Fibroblast of the aortic adventitia (primary cell): ENCODE results near the gene SLC4A1. TPM values are rescaled to one million over a fixed set of nuclear protein-coding genes. Genes with fewer than 3 reads are reported as not detected.

Experiments
- DNase-seq: peaks from one replicate; pipeline ENCODE4 v3.0.0-alpha.2; 2010; ENCODE audit warnings: low read depth
- H3K4me3 ChIP-seq: 2 replicates; pipeline ENCODE4 v1.5.1; 2011; ENCODE audit warnings: low read depth, mild to moderate bottlenecking, control low read depth, low read length, moderate library complexity
- total RNA-seq: library from RNA; depleted of rRNA; stranded (reverse); fragments of >200 nt; gene quantifications from 2 replicates; pipeline ENCODE4 v1.2.3, GENCODE V29; 2012; ENCODE audit warnings: low replicate concordance
- TF ChIP-seq, protein P1 (sequence below): IDR thresholded peaks from 2 replicates; pipeline ENCODE4 v1.5.1; 2011; ENCODE audit warnings: mild to moderate bottlenecking, low read length, control low read depth, inconsistent platforms; ENCODE audit not compliant: insufficient read depth

Gene SLC4A1
- total RNA-seq, 1 donor, result not detected

DNA sequence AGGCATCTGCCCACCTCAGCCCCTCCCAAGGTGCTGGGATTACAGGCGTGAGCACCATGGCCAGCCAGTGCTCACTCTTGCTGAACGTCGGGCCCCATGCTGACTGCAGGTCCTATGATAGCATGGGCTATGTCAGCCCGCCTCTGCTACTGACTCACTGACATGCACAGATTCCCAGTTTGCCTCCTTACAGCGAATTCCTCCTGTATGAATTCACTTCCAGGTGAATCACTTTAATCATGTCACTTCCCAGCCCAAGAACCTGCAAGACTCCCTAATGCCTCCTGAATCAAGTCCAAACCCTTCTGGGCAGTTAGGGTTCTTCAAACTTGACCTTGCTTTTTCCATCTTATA, 32.4 kb downstream of the SLC4A1 start:
- peak; percentile 23 for DNase-seq
- TF ChIP-seq, protein P1, sequence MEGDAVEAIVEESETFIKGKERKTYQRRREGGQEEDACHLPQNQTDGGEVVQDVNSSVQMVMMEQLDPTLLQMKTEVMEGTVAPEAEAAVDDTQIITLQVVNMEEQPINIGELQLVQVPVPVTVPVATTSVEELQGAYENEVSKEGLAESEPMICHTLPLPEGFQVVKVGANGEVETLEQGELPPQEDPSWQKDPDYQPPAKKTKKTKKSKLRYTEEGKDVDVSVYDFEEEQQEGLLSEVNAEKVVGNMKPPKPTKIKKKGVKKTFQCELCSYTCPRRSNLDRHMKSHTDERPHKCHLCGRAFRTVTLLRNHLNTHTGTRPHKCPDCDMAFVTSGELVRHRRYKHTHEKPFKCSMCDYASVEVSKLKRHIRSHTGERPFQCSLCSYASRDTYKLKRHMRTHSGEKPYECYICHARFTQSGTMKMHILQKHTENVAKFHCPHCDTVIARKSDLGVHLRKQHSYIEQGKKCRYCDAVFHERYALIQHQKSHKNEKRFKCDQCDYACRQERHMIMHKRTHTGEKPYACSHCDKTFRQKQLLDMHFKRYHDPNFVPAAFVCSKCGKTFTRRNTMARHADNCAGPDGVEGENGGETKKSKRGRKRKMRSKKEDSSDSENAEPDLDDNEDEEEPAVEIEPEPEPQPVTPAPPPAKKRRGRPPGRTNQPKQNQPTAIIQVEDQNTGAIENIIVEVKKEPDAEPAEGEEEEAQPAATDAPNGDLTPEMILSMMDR, result no peak
- H3K4me3 ChIP-seq, result no peak overlapping the region

DNA sequence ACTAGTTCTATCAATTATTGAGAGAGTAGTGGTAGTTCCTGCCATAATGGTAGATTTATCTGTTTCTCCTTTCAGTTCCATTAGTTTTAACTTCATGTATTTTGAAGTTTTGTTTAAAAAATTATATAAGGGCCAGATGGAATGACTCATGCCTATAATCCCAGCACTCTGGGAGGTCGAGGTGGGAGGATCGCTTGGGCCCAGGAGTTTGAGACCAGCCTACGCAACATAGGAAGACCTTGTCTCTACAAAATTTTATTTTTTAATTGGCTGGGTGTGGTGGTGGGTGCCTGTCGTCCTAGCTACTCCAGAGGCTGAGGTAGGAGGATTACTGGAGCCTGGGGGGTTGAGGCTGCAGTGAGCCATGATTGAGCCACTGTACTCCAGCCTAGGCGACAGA, 34.4 kb downstream of the SLC4A1 start:
- DNase-seq, result no peak
- TF ChIP-seq, protein P1, result no peak
- no peak overlapping the region for H3K4me3 ChIP-seq

DNA sequence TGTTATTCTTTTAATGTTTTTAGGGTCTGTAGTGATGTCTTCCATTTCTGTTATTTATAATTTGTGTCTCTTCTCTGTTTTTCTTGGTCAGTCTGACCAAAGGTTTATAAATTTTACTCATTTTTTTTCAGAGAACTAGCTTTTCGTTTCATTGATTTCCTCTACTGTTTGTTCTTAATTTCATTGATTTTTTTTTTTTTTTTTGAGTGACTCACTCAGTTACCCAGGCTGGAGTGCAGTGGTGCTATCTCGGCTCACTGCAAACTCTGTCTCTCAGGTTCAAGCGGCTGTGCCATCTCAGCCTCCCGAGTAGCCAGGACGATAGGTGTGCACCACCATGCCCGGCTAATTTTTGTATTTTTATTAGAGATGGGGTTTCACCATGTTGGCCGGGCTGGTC, 35.9 kb downstream of the SLC4A1 start:
- H3K4me3 ChIP-seq, result no peak overlapping the region
- TF ChIP-seq, protein P1, result no peak
- DNase-seq, result no peak

DNA sequence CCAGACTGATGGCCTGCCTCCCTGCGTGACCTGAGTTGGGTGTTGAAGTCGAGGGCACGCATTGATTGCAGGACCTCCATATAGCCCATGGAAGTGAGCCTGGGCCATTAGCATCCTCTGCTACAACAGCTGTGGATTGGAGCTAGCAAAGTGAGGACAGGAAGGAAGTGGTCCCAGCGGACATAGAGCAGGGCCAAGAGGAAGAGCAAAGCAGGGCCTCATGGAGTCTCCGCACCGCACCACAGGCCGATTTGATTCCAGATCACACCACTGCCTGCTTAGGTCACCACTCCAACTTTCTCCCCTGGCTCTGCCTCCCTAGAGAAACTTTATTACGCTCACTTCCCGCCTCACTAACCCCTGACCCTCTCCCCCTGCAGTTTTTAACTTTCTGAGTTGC, 37.8 kb downstream of the SLC4A1 start:
- TF ChIP-seq, protein P1, result no peak
- no peak for DNase-seq
- no peak overlapping the region for H3K4me3 ChIP-seq

DNA sequence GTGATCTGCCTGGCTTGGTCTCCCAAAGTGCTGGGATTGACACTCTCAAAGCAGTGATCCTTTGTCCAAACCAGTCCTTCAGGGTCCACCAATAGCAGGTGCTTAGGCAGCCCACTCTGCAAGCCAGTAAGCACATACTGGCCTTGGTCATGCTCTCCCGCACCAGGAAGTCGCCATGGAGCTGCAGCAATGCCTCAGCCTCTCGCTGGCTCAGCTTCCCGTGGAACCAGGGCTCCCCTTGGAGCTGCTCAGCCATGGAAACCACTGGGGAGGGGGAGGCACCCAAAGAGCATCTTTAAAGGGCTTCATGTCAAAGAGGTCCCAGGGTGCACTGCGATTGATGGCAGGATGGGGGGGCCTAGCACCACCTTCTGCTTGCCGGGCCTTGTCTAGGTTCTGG, 38.8 kb downstream of the SLC4A1 start:
- TF ChIP-seq, protein P1, result no peak
- no peak overlapping the region for H3K4me3 ChIP-seq
- no peak for DNase-seq

DNA sequence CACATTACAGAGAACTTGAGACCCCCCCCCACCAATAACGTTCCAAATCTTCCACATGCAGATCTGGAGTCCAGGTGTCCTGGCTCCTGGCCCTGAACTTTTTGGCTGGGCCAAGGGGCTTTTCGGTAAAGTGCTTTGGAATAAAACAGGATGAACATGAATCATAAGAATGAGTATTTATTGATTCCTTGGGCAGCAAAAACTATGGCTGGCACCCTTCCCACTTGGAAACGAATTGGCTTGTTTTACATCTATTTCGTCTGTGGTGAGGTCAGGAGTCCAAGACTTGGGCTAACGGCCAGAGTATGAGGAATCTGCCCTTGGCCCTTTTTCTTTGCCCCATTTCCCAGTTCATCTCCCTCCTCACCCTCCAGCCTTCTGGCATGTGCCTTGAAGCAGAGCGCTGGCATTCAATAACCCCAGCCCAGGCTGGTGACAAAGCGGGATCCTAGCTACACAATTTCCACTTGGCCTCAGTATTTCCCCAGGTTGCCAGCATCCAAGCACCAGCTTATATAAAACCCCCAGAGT, 44.3 kb downstream of the SLC4A1 start:
- peak; percentile 94 for DNase-seq
- H3K4me3 ChIP-seq, result no peak overlapping the region
- TF ChIP-seq, protein P1, result no peak
